ENCODE measurements around the gene YIF1A.

GRCh38 chr11:66289548-66290329 lies 796 bp upstream of the YIF1A start:
- TF ChIP-seq, protein P1, sequence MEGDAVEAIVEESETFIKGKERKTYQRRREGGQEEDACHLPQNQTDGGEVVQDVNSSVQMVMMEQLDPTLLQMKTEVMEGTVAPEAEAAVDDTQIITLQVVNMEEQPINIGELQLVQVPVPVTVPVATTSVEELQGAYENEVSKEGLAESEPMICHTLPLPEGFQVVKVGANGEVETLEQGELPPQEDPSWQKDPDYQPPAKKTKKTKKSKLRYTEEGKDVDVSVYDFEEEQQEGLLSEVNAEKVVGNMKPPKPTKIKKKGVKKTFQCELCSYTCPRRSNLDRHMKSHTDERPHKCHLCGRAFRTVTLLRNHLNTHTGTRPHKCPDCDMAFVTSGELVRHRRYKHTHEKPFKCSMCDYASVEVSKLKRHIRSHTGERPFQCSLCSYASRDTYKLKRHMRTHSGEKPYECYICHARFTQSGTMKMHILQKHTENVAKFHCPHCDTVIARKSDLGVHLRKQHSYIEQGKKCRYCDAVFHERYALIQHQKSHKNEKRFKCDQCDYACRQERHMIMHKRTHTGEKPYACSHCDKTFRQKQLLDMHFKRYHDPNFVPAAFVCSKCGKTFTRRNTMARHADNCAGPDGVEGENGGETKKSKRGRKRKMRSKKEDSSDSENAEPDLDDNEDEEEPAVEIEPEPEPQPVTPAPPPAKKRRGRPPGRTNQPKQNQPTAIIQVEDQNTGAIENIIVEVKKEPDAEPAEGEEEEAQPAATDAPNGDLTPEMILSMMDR (conservative IDR thresholded peaks at IDR 0.05; ENCODE audit: low read depth, low read length) = no peak
- TF ChIP-seq POLR2A (IDR thresholded peaks at IDR 0.05; ENCODE audit: low read depth, low read length) (no peak), BHLHE40 (IDR thresholded peaks at IDR 0.05; ENCODE audit: low read depth, low read length) (no peak), CHD1 (IDR thresholded peaks at IDR 0.05; ENCODE audit: low read depth, low read length) (no peak), MAFK (IDR thresholded peaks at IDR 0.05; ENCODE audit: low read depth, low read length) (peak; percentile 27; the same call in 1 of the 2 replicates), CEBPB (IDR thresholded peaks at IDR 0.05; ENCODE audit: low read depth, low read length) (no peak), RAD21 (IDR thresholded peaks at IDR 0.05; ENCODE audit: low read length) (no peak), RCOR1 (IDR thresholded peaks at IDR 0.05; ENCODE audit: insufficient replicate concordance, low read length) (peak; percentile 94), SMC3 (IDR thresholded peaks at IDR 0.05; ENCODE audit: low read depth, low read length) (no peak)
- TF ChIP-seq, protein P2, sequence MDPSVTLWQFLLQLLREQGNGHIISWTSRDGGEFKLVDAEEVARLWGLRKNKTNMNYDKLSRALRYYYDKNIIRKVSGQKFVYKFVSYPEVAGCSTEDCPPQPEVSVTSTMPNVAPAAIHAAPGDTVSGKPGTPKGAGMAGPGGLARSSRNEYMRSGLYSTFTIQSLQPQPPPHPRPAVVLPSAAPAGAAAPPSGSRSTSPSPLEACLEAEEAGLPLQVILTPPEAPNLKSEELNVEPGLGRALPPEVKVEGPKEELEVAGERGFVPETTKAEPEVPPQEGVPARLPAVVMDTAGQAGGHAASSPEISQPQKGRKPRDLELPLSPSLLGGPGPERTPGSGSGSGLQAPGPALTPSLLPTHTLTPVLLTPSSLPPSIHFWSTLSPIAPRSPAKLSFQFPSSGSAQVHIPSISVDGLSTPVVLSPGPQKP (IDR thresholded peaks at IDR 0.05; ENCODE audit: borderline replicate concordance, low read depth, low read length) = no peak
